MM.1S (cell line): ENCODE measurements around the gene CREB5.

Experiments
- DNase-seq: peaks from one replicate; pipeline ENCODE4 v3.0.0-alpha.2; 2015
- H2AFZ ChIP-seq: fragments of 300-600 bp; sonication (generic); 2 replicates; pipeline ENCODE4 v1.6.0; 2016; ENCODE audit warnings: antibody characterized with exemption, low read length
- H3F3A ChIP-seq: fragments of 300-600 bp; sonication (generic); 2 replicates; pipeline ENCODE4 v1.6.1; 2016; ENCODE audit warnings: mild to moderate bottlenecking, antibody characterized with exemption, low read length, moderate library complexity, mixed read lengths; ENCODE audit not compliant: insufficient read depth
- H3K27ac ChIP-seq: fragments of 300-600 bp; sonication (generic); 2 replicates; pipeline ENCODE4 v1.5.1; 2016; ENCODE audit warnings: mild to moderate bottlenecking, low read length
- H3K27me3 ChIP-seq: fragments of 300-600 bp; sonication (generic); replicated peaks from 2 replicates; pipeline ENCODE4 v1.6.0; 2016; ENCODE audit warnings: low read length; ENCODE audit not compliant: insufficient read depth
- H3K36me3 ChIP-seq: fragments of 300-600 bp; sonication (generic); replicated peaks from 2 replicates; pipeline ENCODE4 v1.6.1; 2016; ENCODE audit warnings: mild to moderate bottlenecking, low read length, mixed read lengths; ENCODE audit not compliant: insufficient read depth
- H3K4me1 ChIP-seq: fragments of 300-600 bp; sonication (generic); 2 replicates; pipeline ENCODE4 v1.6.1; 2016; ENCODE audit warnings: low read length, mixed read lengths
- H3K4me2 ChIP-seq: fragments of 300-600 bp; sonication (generic); 2 replicates; pipeline ENCODE4 v1.6.0; 2016; ENCODE audit warnings: low read depth, low read length
- H3K4me3 ChIP-seq: fragments of 300-600 bp; sonication (generic); 2 replicates; pipeline ENCODE4 v1.5.1; 2016; ENCODE audit warnings: low read length, mixed read lengths
- H3K79me2 ChIP-seq: fragments of 300-600 bp; sonication (generic); 2 replicates; pipeline ENCODE4 v1.6.1; 2016; ENCODE audit warnings: mixed run types, low read length, mixed read lengths
- H3K9ac ChIP-seq: fragments of 300-600 bp; sonication (generic); 2 replicates; pipeline ENCODE4 v1.6.1; 2016; ENCODE audit warnings: low read length, mixed read lengths
- H3K9me2 ChIP-seq: fragments of 300-600 bp; sonication (generic); replicated peaks from 2 replicates; pipeline ENCODE4 v1.6.1; 2016; ENCODE audit warnings: mild to moderate bottlenecking, low read length, mixed read lengths; ENCODE audit not compliant: insufficient read depth
- H3K9me3 ChIP-seq: fragments of 300-600 bp; sonication (generic); replicated peaks from 2 replicates; pipeline ENCODE4 v1.6.1; 2016; ENCODE audit warnings: mild to moderate bottlenecking, low read length, mixed read lengths; ENCODE audit not compliant: insufficient read depth
- H4K20me1 ChIP-seq: fragments of 300-600 bp; sonication (generic); 2 replicates; pipeline ENCODE4 v1.6.1; 2016; ENCODE audit warnings: mild to moderate bottlenecking, low read length, moderate library complexity, mixed read lengths; ENCODE audit not compliant: insufficient read depth
- CTCF ChIP-seq: fragments of 300-600 bp; sonication (generic); IDR thresholded peaks from 2 replicates; pipeline ENCODE4 v1.5.1; 2016; ENCODE audit warnings: antibody characterized with exemption, low read length, mixed read lengths
- EZH2 ChIP-seq: fragments of 300-600 bp; sonication (generic); optimal IDR thresholded peaks from 2 replicates; pipeline ENCODE3; 2017; ENCODE audit warnings: low read depth, mild to moderate bottlenecking, antibody characterized with exemption, low read length, mixed read lengths
- EZH2phosphoT487 ChIP-seq: fragments of 300-600 bp; sonication (generic); IDR thresholded peaks from 2 replicates; pipeline ENCODE4 v1.6.1; 2018; ENCODE audit warnings: antibody characterized with exemption, low read length

The CREB5 gene

GRCh38 chr7:28466885-28467284, 54.6 kb downstream of the CREB5 start:
- no peak for TF ChIP-seq EZH2
- TF ChIP-seq EZH2phosphoT487 = no peak
- no peak for TF ChIP-seq CTCF
- DNase-seq = no peak
- Histone ChIP-seq H4K20me1 (no peaks in the 10 kb centered on the region), H3K27ac (no peak overlapping the region), H3K27me3 (no peaks in the 10 kb centered on the region), H3K79me2 (no peaks in the 10 kb centered on the region), H3K4me2 (no peak overlapping the region), H3K9me2 (no peaks in the 10 kb centered on the region), H2AFZ (no peak overlapping the region), H3F3A (no peaks in the 10 kb centered on the region), H3K9me3 (no peaks in the 10 kb centered on the region), H3K4me1 (no peaks in the 10 kb centered on the region), H3K36me3 (no peaks in the 10 kb centered on the region), H3K9ac (no peak overlapping the region), H3K4me3 (no peak overlapping the region)

GRCh38 chr7:28469562-28469961, 57.2 kb downstream of the CREB5 start:
- Histone ChIP-seq H3K27me3 (no peaks in the 10 kb centered on the region), H3K4me3 (no peak overlapping the region), H3K4me1 (no peaks in the 10 kb centered on the region), H3K9me3 (no peaks in the 10 kb centered on the region), H3K9me2 (no peaks in the 10 kb centered on the region), H3K27ac (no peak overlapping the region), H2AFZ (no peak overlapping the region), H3K79me2 (no peaks in the 10 kb centered on the region), H3F3A (no peaks in the 10 kb centered on the region), H4K20me1 (no peaks in the 10 kb centered on the region), H3K36me3 (no peaks in the 10 kb centered on the region), H3K9ac (no peak overlapping the region), H3K4me2 (no peak overlapping the region)
- DNase-seq = no peak
- TF ChIP-seq EZH2phosphoT487 (no peak), CTCF (no peak)

- H3K4me2 ChIP-seq = no peak overlapping the region
- H3F3A ChIP-seq = no peaks in the 10 kb centered on the region
- H4K20me1 ChIP-seq = no peaks in the 10 kb centered on the region
- no peaks in the 10 kb centered on the region for H3K9me2 ChIP-seq
- no peak overlapping the region for H3K27ac ChIP-seq
- no peaks in the 10 kb centered on the region for H3K79me2 ChIP-seq
- H3K9ac ChIP-seq = no peak overlapping the region
- no peaks in the 10 kb centered on the region for H3K27me3 ChIP-seq
- no peak overlapping the region for H3K4me3 ChIP-seq
- no peak for DNase-seq
- no peaks in the 10 kb centered on the region for H3K36me3 ChIP-seq
- no peak overlapping the region for H2AFZ ChIP-seq
- no peak for TF ChIP-seq CTCF
- no peak for TF ChIP-seq EZH2phosphoT487
- TF ChIP-seq EZH2 = no peak
- no peaks in the 10 kb centered on the region for H3K9me3 ChIP-seq
- no peaks in the 10 kb centered on the region for H3K4me1 ChIP-seq
Observed at GRCh38 chr7:28470344-28470743, 58.0 kb downstream of the CREB5 start.

GRCh38 chr7:28472332-28472731, 60.0 kb downstream of the CREB5 start:
- Histone ChIP-seq H3K27me3 (no peaks in the 10 kb centered on the region), H3K79me2 (no peaks in the 10 kb centered on the region), H3K4me1 (no peaks in the 10 kb centered on the region), H3F3A (no peaks in the 10 kb centered on the region), H3K9me2 (no peaks in the 10 kb centered on the region), H4K20me1 (no peaks in the 10 kb centered on the region), H2AFZ (no peak overlapping the region), H3K4me2 (no peak overlapping the region), H3K9ac (no peak overlapping the region), H3K4me3 (no peak overlapping the region), H3K9me3 (no peaks in the 10 kb centered on the region), H3K36me3 (no peaks in the 10 kb centered on the region), H3K27ac (no peak overlapping the region)
- TF ChIP-seq EZH2phosphoT487 = no peak
- no peak for TF ChIP-seq EZH2
- TF ChIP-seq CTCF = no peak
- no peak for DNase-seq
